HepG2 (cell line): ENCODE results near the gene TH. TPM values are rescaled to one million over a fixed set of nuclear protein-coding genes. Genes with fewer than 3 reads are reported as not detected.

ENCODE experiments used
- CENPT ChIP-seq: sonication (generic); formaldehyde crosslinking; IDR thresholded peaks from 2 replicates; pipeline ENCODE4 v1.8.0; 2022; ENCODE audit warnings: low read depth, mild to moderate bottlenecking, moderate library complexity, missing genetic modification reagents
- CSRNP2 ChIP-seq: sonication (generic); formaldehyde crosslinking; conservative IDR thresholded peaks from 2 replicates; pipeline ENCODE4 v1.8.0; 2022; ENCODE audit warnings: low read depth, missing genetic modification reagents
- HINFP ChIP-seq: sonication (generic); formaldehyde crosslinking; IDR thresholded peaks from 2 replicates; pipeline ENCODE4 v1.4.0; 2020; ENCODE audit warnings: low read depth, mild to moderate bottlenecking, missing genetic modification reagents
- MAFK ChIP-seq, 2 experiments: IDR thresholded peaks in 1 of 2; conservative IDR thresholded peaks in 1 of 2; 2 replicates each; pipeline ENCODE4 v1.6.1; 2011; ENCODE audit warnings: improper control_type of control experiment in 2 of 2, low read length in 2 of 2
- NR2F6 ChIP-seq, 2 experiments: IDR thresholded peaks; 2 replicates each; pipeline ENCODE4 v1.6.1; 2016; ENCODE audit warnings: antibody characterized with exemption in 1 of 2, mild to moderate bottlenecking in 1 of 2
- POLR2AphosphoS2 ChIP-seq: IDR thresholded peaks from 2 replicates; pipeline ENCODE4 v1.6.1; 2011; ENCODE audit warnings: low read depth, low read length, improper control_type of control experiment
- PPARG ChIP-seq: conservative IDR thresholded peaks from 2 replicates; pipeline ENCODE4 v1.6.1; 2016; ENCODE audit warnings: missing biosample characterization, missing genetic modification reagents
- RBAK ChIP-seq: sonication (generic); formaldehyde crosslinking; IDR thresholded peaks from 2 replicates; pipeline ENCODE4 v1.5.1; 2020; ENCODE audit warnings: mild to moderate bottlenecking, missing genetic modification reagents
- THAP9 ChIP-seq: sonication (generic); formaldehyde crosslinking; IDR thresholded peaks from 2 replicates; pipeline ENCODE4; 2020; ENCODE audit warnings: missing genetic modification reagents, mild to moderate bottlenecking, borderline replicate concordance
- ZBTB3 ChIP-seq: sonication (generic); formaldehyde crosslinking; IDR thresholded peaks from 2 replicates; pipeline ENCODE4 v1.4.0; 2020; ENCODE audit warnings: low read depth, mild to moderate bottlenecking, moderate library complexity, missing genetic modification reagents, borderline replicate concordance
- ZNF350 ChIP-seq: sonication (generic); formaldehyde crosslinking; IDR thresholded peaks from 2 replicates; pipeline ENCODE4 v1.4.0; 2020; ENCODE audit warnings: mild to moderate bottlenecking, low read depth, missing genetic modification reagents, borderline replicate concordance
- ZNF543 ChIP-seq: sonication (generic); formaldehyde crosslinking; IDR thresholded peaks from 2 replicates; pipeline ENCODE4 v1.4.0; 2020; ENCODE audit warnings: mild to moderate bottlenecking, missing genetic modification reagents
- polyA plus RNA-seq, 8 experiments: library from polyadenylated mRNA; depleted of rRNA in 3 of 8; stranded (reverse) in 7 of 8; unstranded in 1 of 8; fragments of >200 nt; fragmentation: Illumina TruSeq in 4 of 8; extraction: Trizol in 4 of 8; gene quantifications; 2 replicates each; pipeline versions ENCODE4 v1.2.1 to v1.2.3, GENCODE V29; 2011 to 2016; ENCODE audit warnings: low read depth in 4 of 8, missing spikeins in 1 of 8, mixed read lengths in 1 of 8; ENCODE audit not compliant: insufficient read depth in 1 of 8
- total RNA-seq, 5 experiments: library from RNA; depleted of rRNA; stranded (reverse); fragments of >200 nt; fragmentation: Illumina TruSeq; extraction: Trizol; gene quantifications; 2 replicates each; pipeline ENCODE4 v1.2.3, GENCODE V29; 2016; ENCODE audit warnings: low read depth in 1 of 5
- TF ChIP-seq, protein P1 (sequence below): sonication (generic); formaldehyde crosslinking; IDR thresholded peaks from 2 replicates; pipeline ENCODE4 v1.4.0; 2020; ENCODE audit warnings: mild to moderate bottlenecking, missing genetic modification reagents
- TF ChIP-seq, protein P2 (sequence below): sonication (generic); formaldehyde crosslinking; IDR thresholded peaks from 2 replicates; pipeline ENCODE4 v1.4.0; 2020; ENCODE audit warnings: missing genetic modification reagents

TH gene
- total and polyA plus RNA-seq, 2 of the 13 experiments (the other 11 are each of a cell fraction or from before 2014, with no cell fraction given) = 0.36 TPM; not detected in 1

GRCh38 chr11:2133241-2134021 is 38.2 kb downstream of the TH start (continued):
- TF ChIP-seq HINFP (CRISPR knock-in tag) (peak; percentile 34; the same call in 1 of the 2 replicates), CENPT (CRISPR knock-in tag) (no peak; the same call in 1 of the 2 replicates), NR2F6 (IDR thresholded peaks at IDR 0.05) (no peak), NR2F6 (CRISPR knock-in tag; IDR thresholded peaks at IDR 0.05) (0 out of 2 replicates have a peak, but pooled peaks have one; percentile 5), CSRNP2 (CRISPR knock-in tag) (no peak), ZBTB3 (CRISPR knock-in tag) (0 out of 2 replicates have a peak, but pooled peaks have one; percentile 53), RBAK (CRISPR knock-in tag) (no peak), MAFK (conservative IDR thresholded peaks at IDR 0.05 in 1 of 2, IDR thresholded peaks at IDR 0.05 in 1 of 2; ENCODE audit: low read length in 2 of 2) (no peak), THAP9 (peak; percentile 31; the same call in 1 of the 2 replicates), PPARG (CRISPR knock-in tag) (no peak), ZNF543 (0 out of 2 replicates have a peak, but pooled peaks have one; percentile 60), ZNF350 (peak; percentile 33; the same call in 1 of the 2 replicates), POLR2AphosphoS2 (0 out of 2 replicates have a peak, but pooled peaks have one; percentile 48)
- TF ChIP-seq, protein P1, sequence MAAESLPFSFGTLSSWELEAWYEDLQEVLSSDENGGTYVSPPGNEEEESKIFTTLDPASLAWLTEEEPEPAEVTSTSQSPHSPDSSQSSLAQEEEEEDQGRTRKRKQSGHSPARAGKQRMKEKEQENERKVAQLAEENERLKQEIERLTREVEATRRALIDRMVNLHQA (CRISPR knock-in tag) = no peak
- TF ChIP-seq, protein P2, sequence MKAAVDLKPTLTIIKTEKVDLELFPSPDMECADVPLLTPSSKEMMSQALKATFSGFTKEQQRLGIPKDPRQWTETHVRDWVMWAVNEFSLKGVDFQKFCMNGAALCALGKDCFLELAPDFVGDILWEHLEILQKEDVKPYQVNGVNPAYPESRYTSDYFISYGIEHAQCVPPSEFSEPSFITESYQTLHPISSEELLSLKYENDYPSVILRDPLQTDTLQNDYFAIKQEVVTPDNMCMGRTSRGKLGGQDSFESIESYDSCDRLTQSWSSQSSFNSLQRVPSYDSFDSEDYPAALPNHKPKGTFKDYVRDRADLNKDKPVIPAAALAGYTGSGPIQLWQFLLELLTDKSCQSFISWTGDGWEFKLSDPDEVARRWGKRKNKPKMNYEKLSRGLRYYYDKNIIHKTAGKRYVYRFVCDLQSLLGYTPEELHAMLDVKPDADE = peak; percentile 35; the same call in 1 of the 2 replicates
